ENCODE results near the gene CTSA. TPM values are rescaled to one million over a fixed set of nuclear protein-coding genes. Genes with fewer than 3 reads are reported as not detected.
A peak's percentile ranks its signal among the peaks of the same experiment; 100 is the strongest.

Gene CTSA
- total RNA-seq, 6 experiments from 2014 or later, result 133 to 176 (median 155) TPM

GRCh38 chr20:45910670-45911485 is 19.7 kb downstream of the CTSA start:
- peaks cover 8% of the 10 kb centered on the region for H3K27me3 Mint-ChIP-seq (ENCODE audit: insufficient read depth)
- H3K9me3 Mint-ChIP-seq, result no peaks in the 10 kb centered on the region
- TF ChIP-seq CTCF (IDR thresholded peaks at IDR 0.05), result no peak
- DNase-seq, result peak; percentile 95
- peaks cover 5% of the 10 kb centered on the region for H3K36me3 Mint-ChIP-seq (ENCODE audit: low read depth)
- H3K4me3 Mint-ChIP-seq, result peak overlapping the region; percentile 85
- H3K27ac Mint-ChIP-seq, result peak overlapping the region; percentile 80
- H3K4me1 Mint-ChIP-seq (ENCODE audit: low read depth), result peaks cover 26% of the 10 kb centered on the region

- peaks cover 20% of the 10 kb centered on the region for H3K4me1 Mint-ChIP-seq (ENCODE audit: low read depth)
- H3K9me3 Mint-ChIP-seq, result no peaks in the 10 kb centered on the region
- H3K27me3 Mint-ChIP-seq (ENCODE audit: insufficient read depth), result peaks cover 10% of the 10 kb centered on the region
- DNase-seq, result peak; percentile 32
- peaks cover 5% of the 10 kb centered on the region for H3K36me3 Mint-ChIP-seq (ENCODE audit: low read depth)
- H3K27ac Mint-ChIP-seq, result peak within 1 kb of the TSS; percentile 80
- no peak for TF ChIP-seq CTCF (IDR thresholded peaks at IDR 0.05)
- H3K4me3 Mint-ChIP-seq, result peak within 1 kb of the TSS; percentile 85
These were observed 20.6 kb downstream of the CTSA start, which contains the start of gene PLTP for GRCh38 chr20:45911486-45912343. TSS of gene PLTP (minus strand) at chr20:45912155. CDS start at chr20:45911452, 703 bp downstream.

GRCh38 chr20:45912344-45912682 is 21.2 kb downstream of the CTSA start:
- Mint-ChIP-seq H3K9me3 (no peaks in the 10 kb centered on the region), H3K4me1 (ENCODE audit: low read depth) (peaks cover 20% of the 10 kb centered on the region), H3K4me3 (peak overlapping the region; percentile 85), H3K27me3 (ENCODE audit: insufficient read depth) (peaks cover 8% of the 10 kb centered on the region), H3K36me3 (ENCODE audit: low read depth) (peaks cover 5% of the 10 kb centered on the region), H3K27ac (peak overlapping the region; percentile 60)
- no peak for DNase-seq
- no peak for TF ChIP-seq CTCF (IDR thresholded peaks at IDR 0.05)

GRCh38 chr20:45913116-45913515 is 22.0 kb downstream of the CTSA start:
- H3K4me3 Mint-ChIP-seq, result no peak overlapping the region; the same call in 1 of the 2 replicates
- peaks cover 8% of the 10 kb centered on the region for H3K27me3 Mint-ChIP-seq (ENCODE audit: insufficient read depth)
- DNase-seq, result no peak
- H3K4me1 Mint-ChIP-seq (ENCODE audit: low read depth), result peaks cover 27% of the 10 kb centered on the region
- no peak overlapping the region for H3K27ac Mint-ChIP-seq
- H3K36me3 Mint-ChIP-seq (ENCODE audit: low read depth), result peaks cover 5% of the 10 kb centered on the region
- no peak for TF ChIP-seq CTCF (IDR thresholded peaks at IDR 0.05)
- no peaks in the 10 kb centered on the region for H3K9me3 Mint-ChIP-seq

- peaks cover 24% of the 10 kb centered on the region for H3K4me1 Mint-ChIP-seq (ENCODE audit: low read depth)
- no peak overlapping the region for H3K27ac Mint-ChIP-seq
- H3K9me3 Mint-ChIP-seq, result no peaks in the 10 kb centered on the region
- H3K27me3 Mint-ChIP-seq (ENCODE audit: insufficient read depth), result peaks cover 11% of the 10 kb centered on the region
- DNase-seq, result no peak
- no peak for TF ChIP-seq CTCF (IDR thresholded peaks at IDR 0.05)
- H3K36me3 Mint-ChIP-seq (ENCODE audit: low read depth), result no peaks in the 10 kb centered on the region
- no peak overlapping the region for H3K4me3 Mint-ChIP-seq
These were observed 26.6 kb downstream of the CTSA start for GRCh38 chr20:45917790-45918141.

Measured in HFFc6 (cell line).